Mammary epithelial cell (primary cell): Measurements from ENCODE around the gene TMC3.

ENCODE experiments used
- EZH2 ChIP-seq: IDR thresholded peaks from 2 replicates; pipeline ENCODE4 v1.6.1; 2012; ENCODE audit warnings: low read length, inconsistent platforms, borderline replicate concordance
- TF ChIP-seq, protein P1 (sequence below), 2 donors: IDR thresholded peaks in 1 of 2; conservative IDR thresholded peaks in 1 of 2; 2 replicates each; pipeline ENCODE4 v1.5.1; 2011 to 2012; ENCODE audit warnings: inconsistent platforms in 2 of 2, low read length in 2 of 2, mild to moderate bottlenecking in 2 of 2, control low read depth in 1 of 2, low read depth in 1 of 2; ENCODE audit not compliant: insufficient read depth in 1 of 2; ENCODE audit errors: extremely low read depth in 1 of 2

DNA sequence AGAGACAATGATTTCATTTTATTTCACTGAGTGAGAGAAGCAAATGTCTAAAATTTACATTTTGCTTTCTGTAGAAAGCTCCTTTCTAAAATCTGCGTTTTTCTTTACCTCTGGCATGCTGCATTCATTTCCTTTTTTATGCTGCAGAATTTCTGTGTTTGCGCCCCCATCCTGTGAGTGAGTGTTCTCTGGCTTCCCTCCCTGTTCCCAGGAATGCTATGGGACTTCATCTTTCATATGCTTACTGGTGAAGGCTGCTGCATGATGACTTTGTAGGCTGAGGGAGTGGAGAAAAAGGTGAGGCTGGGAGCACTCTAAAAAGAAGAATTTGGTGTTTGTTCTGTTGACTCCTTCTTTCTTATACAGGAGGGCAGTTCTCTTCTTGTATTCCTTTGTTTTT lies 7.7 kb upstream of the TMC3 start:
- TF ChIP-seq, protein P1, sequence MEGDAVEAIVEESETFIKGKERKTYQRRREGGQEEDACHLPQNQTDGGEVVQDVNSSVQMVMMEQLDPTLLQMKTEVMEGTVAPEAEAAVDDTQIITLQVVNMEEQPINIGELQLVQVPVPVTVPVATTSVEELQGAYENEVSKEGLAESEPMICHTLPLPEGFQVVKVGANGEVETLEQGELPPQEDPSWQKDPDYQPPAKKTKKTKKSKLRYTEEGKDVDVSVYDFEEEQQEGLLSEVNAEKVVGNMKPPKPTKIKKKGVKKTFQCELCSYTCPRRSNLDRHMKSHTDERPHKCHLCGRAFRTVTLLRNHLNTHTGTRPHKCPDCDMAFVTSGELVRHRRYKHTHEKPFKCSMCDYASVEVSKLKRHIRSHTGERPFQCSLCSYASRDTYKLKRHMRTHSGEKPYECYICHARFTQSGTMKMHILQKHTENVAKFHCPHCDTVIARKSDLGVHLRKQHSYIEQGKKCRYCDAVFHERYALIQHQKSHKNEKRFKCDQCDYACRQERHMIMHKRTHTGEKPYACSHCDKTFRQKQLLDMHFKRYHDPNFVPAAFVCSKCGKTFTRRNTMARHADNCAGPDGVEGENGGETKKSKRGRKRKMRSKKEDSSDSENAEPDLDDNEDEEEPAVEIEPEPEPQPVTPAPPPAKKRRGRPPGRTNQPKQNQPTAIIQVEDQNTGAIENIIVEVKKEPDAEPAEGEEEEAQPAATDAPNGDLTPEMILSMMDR (conservative IDR thresholded peaks at IDR 0.05 in 1 of 2, IDR thresholded peaks at IDR 0.05 in 1 of 2; ENCODE audit: extremely low read depth in 1 of 2, insufficient read depth in 1 of 2, low read depth in 1 of 2, low read length in 2 of 2) = no peak
- no peak for TF ChIP-seq EZH2
